Measurements from ENCODE around the gene CACUL1.

Gene CACUL1

GRCh38 chr10:118668228-118668952 lies 86.4 kb downstream of the CACUL1 start:
- H3K4me3 ChIP-seq (replicated peaks; ENCODE audit: low read depth, low read length) = no peak overlapping the region
- TF ChIP-seq CTCF (IDR thresholded peaks at IDR 0.05; ENCODE audit: low read depth, low read length, missing control alignments) = peak; percentile 4
- no peak for DNase-seq (ENCODE audit: extremely low read depth, low read depth)

- no peak for DNase-seq (ENCODE audit: extremely low read depth, low read depth)
- TF ChIP-seq CTCF (IDR thresholded peaks at IDR 0.05; ENCODE audit: low read depth, low read length, missing control alignments) = no peak
Measured at GRCh38 chr10:118667732-118668131, 87.0 kb downstream of the CACUL1 start.

GRCh38 chr10:118666350-118666749 lies 88.4 kb downstream of the CACUL1 start:
- TF ChIP-seq CTCF (IDR thresholded peaks at IDR 0.05; ENCODE audit: low read depth, low read length, missing control alignments) = no peak
- DNase-seq (ENCODE audit: extremely low read depth, low read depth) = no peak
- H3K4me3 ChIP-seq (replicated peaks; ENCODE audit: low read depth, low read length) = no peak overlapping the region

More at GRCh38 chr10:118667732-118668131, 87.0 kb downstream of the CACUL1 start:
- H3K4me3 ChIP-seq (replicated peaks; ENCODE audit: low read depth, low read length) = no peak overlapping the region

GRCh38 chr10:118664321-118664720 lies 90.4 kb downstream of the CACUL1 start:
- H3K4me3 ChIP-seq (replicated peaks; ENCODE audit: low read depth, low read length) = no peak overlapping the region
- no peak for TF ChIP-seq CTCF (IDR thresholded peaks at IDR 0.05; ENCODE audit: low read depth, low read length, missing control alignments)
- no peak for DNase-seq (ENCODE audit: extremely low read depth, low read depth)

GRCh38 chr10:118663176-118663575 lies 91.6 kb downstream of the CACUL1 start:
- no peak for TF ChIP-seq CTCF (IDR thresholded peaks at IDR 0.05; ENCODE audit: low read depth, low read length, missing control alignments)
- no peak overlapping the region for H3K4me3 ChIP-seq (replicated peaks; ENCODE audit: low read depth, low read length)
- DNase-seq (ENCODE audit: extremely low read depth, low read depth) = no peak

- no peak for TF ChIP-seq CTCF (IDR thresholded peaks at IDR 0.05; ENCODE audit: low read depth, low read length, missing control alignments)
- DNase-seq (ENCODE audit: extremely low read depth, low read depth) = no peak
- no peak overlapping the region for H3K4me3 ChIP-seq (replicated peaks; ENCODE audit: low read depth, low read length)
Measured at GRCh38 chr10:118662228-118663035, 92.3 kb downstream of the CACUL1 start.

Measured in HFF-Myc (cell line).